Endodermal cell (in vitro differentiated cells): ENCODE data around the gene MX1. TPM values are rescaled to one million over a fixed set of nuclear protein-coding genes. Genes with fewer than 3 reads are reported as not detected.

Experiments used
- DNase-seq: peaks from one replicate; pipeline ENCODE4 v3.0.0-alpha.2; 2017
- H3K27ac ChIP-seq: 2 replicates; pipeline ENCODE4 v1.5.1; 2013; ENCODE audit warnings: mild to moderate bottlenecking, low read depth, low read length, moderate library complexity
- H3K27me3 ChIP-seq: 2 replicates; pipeline ENCODE4 v1.6.1; 2013; ENCODE audit warnings: mild to moderate bottlenecking, low read length, moderate library complexity; ENCODE audit not compliant: insufficient read depth, control insufficient read depth, poor library complexity, severe bottlenecking
- H3K36me3 ChIP-seq: 2 replicates; pipeline ENCODE4 v1.7.0; 2013; ENCODE audit warnings: mild to moderate bottlenecking, low read length, moderate library complexity; ENCODE audit not compliant: control insufficient read depth, insufficient read depth
- H3K4me1 ChIP-seq: one replicate; pipeline ENCODE4 v1.7.0; 2013; ENCODE audit warnings: low read length; ENCODE audit not compliant: control insufficient read depth, insufficient read depth
- H3K4me3 ChIP-seq: 2 replicates; pipeline ENCODE4 v1.5.1; 2013; ENCODE audit warnings: mild to moderate bottlenecking, low read length, moderate library complexity
- H3K9ac ChIP-seq: 2 replicates; pipeline ENCODE4 v1.6.1; 2013; ENCODE audit warnings: mild to moderate bottlenecking, low read length, moderate library complexity; ENCODE audit not compliant: poor library complexity, severe bottlenecking; ENCODE audit errors: extremely low read depth
- H3K9me3 ChIP-seq: 2 replicates; pipeline ENCODE4 v1.6.1; 2013; ENCODE audit warnings: mild to moderate bottlenecking, low read length, moderate library complexity; ENCODE audit not compliant: control insufficient read depth
- H3K27ac Mint-ChIP-seq: 2 replicates; pipeline ENCODE4 v1.8.0; 2020; ENCODE audit warnings: mixed read lengths
- H3K27me3 Mint-ChIP-seq: 2 replicates; pipeline ENCODE4 v1.8.0; 2021; ENCODE audit warnings: mild to moderate bottlenecking, mixed read lengths; ENCODE audit not compliant: insufficient read depth
- H3K36me3 Mint-ChIP-seq: 2 replicates; pipeline ENCODE4 v1.8.0; 2020; ENCODE audit warnings: low read depth, mixed read lengths
- H3K4me1 Mint-ChIP-seq: 2 replicates; pipeline ENCODE4 v1.8.0; 2020; ENCODE audit warnings: mixed read lengths
- H3K4me3 Mint-ChIP-seq: 2 replicates; pipeline ENCODE4 v1.8.0; 2020; ENCODE audit warnings: mild to moderate bottlenecking, moderate library complexity, mixed read lengths
- H3K9me3 Mint-ChIP-seq: 2 replicates; pipeline ENCODE4 v1.8.0; 2020; ENCODE audit warnings: mild to moderate bottlenecking, mixed read lengths
- WGBS, 2 experiments: methylation state at CpG; one replicate each; pipeline versions ENCODE4 v1.1.5 to v1.1.7; 2013; ENCODE audit warnings: missing lambda C conversion rate in 2 of 2, mixed read lengths in 1 of 2; ENCODE audit not compliant: insufficient coverage in 1 of 2, insufficient read length in 1 of 2; 5-methylcytosine and 5-hydroxymethylcytosine counted together
- total RNA-seq, 2 donors: library from RNA; stranded (reverse); fragmentation: NEBNext Ultra II Directional in 1 of 2; extraction: Animal tissue kit (Norgen Biotek cat#: 25700) in 1 of 2; gene quantifications; 2 replicates in 1 of 2; 3 replicates in 1 of 2; pipeline ENCODE4 v1.2.1, GENCODE V29; 2021
- TF ChIP-seq, protein P1 (sequence below): fragments of 200-600 bp; sonication (generic); conservative IDR thresholded peaks from 2 replicates; pipeline ENCODE4 v1.5.0; 2021; ENCODE audit warnings: antibody characterized with exemption, mild to moderate bottlenecking

Gene MX1
- total RNA-seq, 2 donors from 2014 or later, result 0.42 to 0.84 TPM

DNA sequence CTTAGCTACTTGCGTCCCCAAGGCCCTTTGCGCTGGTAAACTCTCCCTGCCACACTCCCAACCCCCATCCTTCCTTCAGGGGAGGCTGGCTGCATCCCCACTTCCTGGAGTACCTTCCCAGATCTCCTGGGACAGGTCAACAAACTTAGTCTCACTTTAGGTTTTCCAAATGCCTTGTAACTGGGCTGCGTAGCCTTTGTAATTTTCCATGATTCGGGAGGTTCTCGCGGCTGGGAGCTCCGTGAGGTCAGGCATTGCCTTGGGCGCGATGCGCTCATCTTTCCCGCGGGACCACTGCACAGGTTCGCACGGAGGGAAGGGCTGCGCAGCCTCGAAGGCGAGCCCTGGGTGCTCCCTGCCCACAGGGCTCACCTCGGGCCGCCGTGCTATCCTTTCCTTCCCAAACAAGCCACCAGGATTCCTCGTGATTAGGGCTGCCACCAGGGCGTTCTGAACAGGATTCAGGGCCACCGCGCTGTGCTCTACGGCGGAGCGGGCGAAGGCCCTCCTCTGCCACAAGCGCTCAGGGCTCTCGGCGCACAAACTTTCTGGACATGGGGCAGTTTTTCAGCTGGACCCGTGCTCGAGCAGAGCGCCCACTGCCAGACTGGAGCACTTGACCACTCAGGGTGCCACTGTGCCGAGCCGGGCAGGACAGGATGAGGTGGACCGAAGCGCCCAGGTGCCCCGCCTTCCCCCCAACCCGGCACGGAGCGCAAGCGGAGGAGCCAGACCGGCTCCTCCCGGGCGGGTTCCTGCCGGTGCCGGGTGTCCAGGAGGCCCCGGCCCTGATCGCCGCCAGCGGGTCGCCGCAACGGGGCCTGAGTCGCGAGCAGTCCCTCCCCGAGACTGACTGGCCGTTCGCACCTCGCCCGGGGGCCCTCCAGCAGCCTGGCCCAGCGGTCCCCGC, 80.8 kb downstream of the MX1 start:
- H3K27me3 Mint-ChIP-seq, result peaks cover 45% of the 10 kb centered on the region
- peak overlapping the region; percentile 30 for H3K27ac Mint-ChIP-seq
- Histone ChIP-seq H3K27me3 (peaks cover 50% of the 10 kb centered on the region), H3K27ac (no peak overlapping the region), H3K36me3 (no peaks in the 10 kb centered on the region), H3K9ac (peak overlapping the region; percentile 30), H3K4me3 (peak overlapping the region; percentile 83), H3K9me3 (no peaks in the 10 kb centered on the region), H3K4me1 (peaks cover 9% of the 10 kb centered on the region)
- peaks cover 14% of the 10 kb centered on the region for H3K4me1 Mint-ChIP-seq
- H3K4me3 Mint-ChIP-seq, result peak overlapping the region; percentile 74
- TF ChIP-seq, protein P1, sequence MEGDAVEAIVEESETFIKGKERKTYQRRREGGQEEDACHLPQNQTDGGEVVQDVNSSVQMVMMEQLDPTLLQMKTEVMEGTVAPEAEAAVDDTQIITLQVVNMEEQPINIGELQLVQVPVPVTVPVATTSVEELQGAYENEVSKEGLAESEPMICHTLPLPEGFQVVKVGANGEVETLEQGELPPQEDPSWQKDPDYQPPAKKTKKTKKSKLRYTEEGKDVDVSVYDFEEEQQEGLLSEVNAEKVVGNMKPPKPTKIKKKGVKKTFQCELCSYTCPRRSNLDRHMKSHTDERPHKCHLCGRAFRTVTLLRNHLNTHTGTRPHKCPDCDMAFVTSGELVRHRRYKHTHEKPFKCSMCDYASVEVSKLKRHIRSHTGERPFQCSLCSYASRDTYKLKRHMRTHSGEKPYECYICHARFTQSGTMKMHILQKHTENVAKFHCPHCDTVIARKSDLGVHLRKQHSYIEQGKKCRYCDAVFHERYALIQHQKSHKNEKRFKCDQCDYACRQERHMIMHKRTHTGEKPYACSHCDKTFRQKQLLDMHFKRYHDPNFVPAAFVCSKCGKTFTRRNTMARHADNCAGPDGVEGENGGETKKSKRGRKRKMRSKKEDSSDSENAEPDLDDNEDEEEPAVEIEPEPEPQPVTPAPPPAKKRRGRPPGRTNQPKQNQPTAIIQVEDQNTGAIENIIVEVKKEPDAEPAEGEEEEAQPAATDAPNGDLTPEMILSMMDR, result peak; percentile 44
- WGBS, 2 experiments, result 2 to 4% methylated on average over 43 to 64 of the region's 64 CpGs
- H3K36me3 Mint-ChIP-seq, result no peaks in the 10 kb centered on the region
- H3K9me3 Mint-ChIP-seq, result no peaks in the 10 kb centered on the region
- DNase-seq, result peak; percentile 83

DNA sequence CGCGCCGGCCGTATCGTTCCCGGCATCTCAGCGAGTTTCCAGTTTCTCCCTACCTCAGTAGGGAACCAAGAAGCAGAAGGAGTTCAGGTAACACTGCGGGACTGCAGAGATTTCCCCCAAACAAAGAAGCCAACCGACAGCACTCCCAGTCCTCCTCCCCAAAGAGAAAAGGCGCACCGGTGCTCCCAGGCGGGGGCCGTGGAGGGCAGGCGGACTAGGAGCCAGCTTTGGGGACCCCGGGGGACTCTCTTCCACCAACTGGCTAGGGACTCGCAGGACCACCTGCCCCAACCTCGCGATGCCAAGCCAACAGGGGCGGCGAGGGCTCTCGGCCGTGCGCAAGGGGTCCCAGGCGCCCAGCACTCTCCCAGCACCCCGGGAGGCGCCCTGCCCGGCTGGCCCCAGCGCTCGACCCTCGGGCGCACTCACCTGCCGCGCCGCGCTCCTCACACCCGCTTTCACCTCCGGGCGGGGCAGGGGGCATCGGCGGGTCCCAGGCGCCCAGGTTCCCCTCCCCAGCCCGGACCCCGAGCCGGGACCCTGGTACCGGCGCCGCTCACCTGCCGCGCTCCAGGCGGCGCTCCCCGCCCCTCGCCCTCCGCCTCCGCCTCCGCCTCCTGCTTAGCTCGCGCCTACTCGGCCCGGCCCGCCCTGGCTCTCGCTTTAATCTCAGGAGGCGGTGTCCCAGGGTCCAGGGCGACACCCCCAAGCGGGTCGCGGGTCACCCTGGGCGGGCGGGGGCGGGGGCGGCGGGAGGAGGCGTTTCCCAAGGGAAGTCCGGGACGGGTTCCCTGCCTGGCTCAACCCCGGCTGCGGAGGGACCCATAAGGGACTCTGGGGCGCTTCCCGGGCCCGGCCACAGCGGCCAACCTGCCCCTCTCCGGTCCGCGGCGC, 81.7 kb downstream of the MX1 start, which contains the start of gene TMPRSS2:
TMPRSS2 (minus strand) TSS at position 638 of the 894 bp plus-strand sequence. CDS start 10,025 bp downstream, outside the sequence.
- no peaks in the 10 kb centered on the region for H3K9me3 Mint-ChIP-seq
- peaks cover 13% of the 10 kb centered on the region for H3K4me1 Mint-ChIP-seq
- Histone ChIP-seq H3K27me3 (peaks cover 50% of the 10 kb centered on the region), H3K27ac (no peak within 1 kb of the TSS), H3K4me1 (peaks cover 6% of the 10 kb centered on the region), H3K4me3 (peak within 1 kb of the TSS; percentile 83), H3K9me3 (no peaks in the 10 kb centered on the region), H3K9ac (peak within 1 kb of the TSS; percentile 30), H3K36me3 (no peaks in the 10 kb centered on the region)
- peaks cover 46% of the 10 kb centered on the region for H3K27me3 Mint-ChIP-seq
- peak; percentile 91 for DNase-seq
- TF ChIP-seq, protein P1, result no peak
- peak within 1 kb of the TSS; percentile 74 for H3K4me3 Mint-ChIP-seq
- no peaks in the 10 kb centered on the region for H3K36me3 Mint-ChIP-seq
- peak within 1 kb of the TSS; percentile 64 for H3K27ac Mint-ChIP-seq
- WGBS, 2 experiments, result 0% methylated on average over 13 to 85 of the region's 85 CpGs

DNA sequence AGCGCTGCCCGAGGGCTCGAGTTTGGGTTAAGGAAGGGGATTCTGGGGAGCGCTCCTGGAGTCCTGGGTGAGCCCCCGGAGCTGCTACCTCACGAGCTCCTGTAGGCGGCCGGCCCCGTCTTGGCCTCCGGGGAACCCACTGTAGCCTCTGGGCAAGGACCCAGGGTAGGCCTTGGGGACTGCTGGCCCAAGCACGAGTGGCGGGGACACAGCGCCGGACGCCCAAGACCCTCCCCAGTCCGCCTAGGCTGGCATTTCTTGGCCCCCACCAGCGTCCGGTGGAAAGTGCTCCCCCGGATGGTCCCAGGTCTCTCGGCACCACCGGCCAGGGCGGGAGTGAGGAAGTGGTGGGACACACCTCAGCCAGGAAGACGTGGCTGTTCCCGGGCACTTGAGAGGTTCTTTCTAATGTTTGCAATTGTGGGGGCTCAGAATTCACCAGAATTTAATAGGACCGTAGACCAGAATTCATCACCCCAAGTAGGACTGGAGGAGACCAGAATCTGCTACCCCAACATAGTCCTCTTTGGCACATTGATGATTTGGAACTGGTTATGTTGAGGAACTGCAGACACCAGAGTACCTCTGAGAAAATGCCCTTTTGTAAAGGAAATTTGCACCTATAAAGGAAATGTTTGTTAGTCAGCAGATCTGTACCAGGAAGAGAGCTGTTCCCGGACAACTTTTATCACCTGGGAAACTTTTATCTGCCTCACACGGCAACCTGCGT, 82.5 kb downstream of the MX1 start:
- H3K4me3 Mint-ChIP-seq, result peak overlapping the region; percentile 74
- 20 to 33% methylated on average over 10 to 28 of the region's 28 CpGs for WGBS, 2 experiments
- peaks cover 12% of the 10 kb centered on the region for H3K4me1 Mint-ChIP-seq
- Histone ChIP-seq H3K4me1 (peaks cover 6% of the 10 kb centered on the region), H3K27me3 (peaks cover 50% of the 10 kb centered on the region), H3K9ac (no peak overlapping the region), H3K9me3 (no peaks in the 10 kb centered on the region), H3K4me3 (peak overlapping the region; percentile 67), H3K36me3 (no peaks in the 10 kb centered on the region), H3K27ac (no peak overlapping the region)
- H3K27ac Mint-ChIP-seq, result no peak overlapping the region
- no peaks in the 10 kb centered on the region for H3K9me3 Mint-ChIP-seq
- H3K27me3 Mint-ChIP-seq, result peaks cover 46% of the 10 kb centered on the region
- no peak for DNase-seq
- TF ChIP-seq, protein P1, result peak; percentile 30
- no peaks in the 10 kb centered on the region for H3K36me3 Mint-ChIP-seq
